Measurements from ENCODE around the gene B2M. TPM values are rescaled to one million over a fixed set of nuclear protein-coding genes. Genes with fewer than 3 reads are reported as not detected.

Gene B2M
- total and polyA plus RNA-seq, 10 of the 15 experiments (the other 5 are each of a cell fraction or from before 2014, with no cell fraction given): 2,901 to 22,794 (median 8,374) TPM

GRCh38 chr15:44735482-44736180 lies 24.3 kb downstream of the B2M start (continued):
- TF ChIP-seq BHLHE40 (IDR thresholded peaks at IDR 0.05; ENCODE audit: borderline replicate concordance in 1 of 2, low read depth in 2 of 2, low read length in 1 of 2) (0 out of 4 replicates have a peak, but pooled peaks of 1 of the 2 experiments have one; percentile 12), MLLT1 (IDR thresholded peaks at IDR 0.05) (peak; percentile 68; the same call in 1 of the 2 replicates), IKZF2 (IDR thresholded peaks at IDR 0.05) (peak; percentile 93 to 94)

GRCh38 chr15:44736181-44736765 lies 25.0 kb downstream of the B2M start, which contains the start of gene TRIM69:
Gene TRIM69 (plus strand): TSS chr15:44736528. CDS start chr15:44736705, 177 bp downstream.
- no peak for TF ChIP-seq MLLT1 (IDR thresholded peaks at IDR 0.05)
- no peak for TF ChIP-seq SMAD1 (IDR thresholded peaks at IDR 0.05; ENCODE audit: low read depth, partially characterized antibody)
- 0 out of 3 replicates have a peak, but pooled peaks have one; percentile 8 for TF ChIP-seq POU2F2 (IDR thresholded peaks at IDR 0.05; ENCODE audit: borderline replicate concordance, low read depth, low read length)
- TF ChIP-seq SMARCA5 (IDR thresholded peaks at IDR 0.05): no peak
- TF ChIP-seq IRF3 (IDR thresholded peaks at IDR 0.05): no peak
- TF ChIP-seq SMC3 (IDR thresholded peaks at IDR 0.05; ENCODE audit: borderline replicate concordance, low read length): no peak
- 0 out of 2 replicates have a peak, but pooled peaks have one; percentile 18 for TF ChIP-seq TAF1 (IDR thresholded peaks at IDR 0.05; ENCODE audit: borderline replicate concordance, low read depth, low read length)
- TF ChIP-seq CREB1 (IDR thresholded peaks at IDR 0.05; ENCODE audit: low read depth): peak; percentile 41; the same call in 1 of the 2 replicates
- no peak for TF ChIP-seq SKIL (IDR thresholded peaks at IDR 0.05; ENCODE audit: low read depth, poor library complexity, severe bottlenecking)
- peak within 1 kb of the TSS; percentile 61 for H3K4me2 ChIP-seq (ENCODE audit: control insufficient read depth, insufficient read depth)
- DNase-seq (ENCODE audit: low read depth, low spot score): no peak
- ChIA-PET RAD21 (ENCODE audit: unreplicated experiment) (interaction anchor here (0.6 to 19.7 kb wide), 24 partner anchors 8 to 446 kb away, joined by 3 to 680 read pairs (median 9); partner anchors contain the start of genes B2M, PATL2 and SPG11), SMC1A (ENCODE audit: uncharacterized antibody, unreplicated experiment) (interaction anchor here (0.6 to 16.1 kb wide), 36 partner anchors 9 to 832 kb away, joined by 3 to 637 read pairs (median 4); partner anchors contain the start of genes B2M, EIF3J, PATL2 and SPG11), POLR2A (interaction anchor here (0.5 to 13.7 kb wide), 14 partner anchors 19 to 591 kb away, joined by 3 to 718 read pairs (median 6); partner anchors contain the start of genes B2M, PATL2 and SPG11), CTCF (interaction anchor here (0.7 to 9.8 kb wide), 34 partner anchors 8 to 631 kb away, joined by 3 to 454 read pairs (median 5); partner anchors contain the start of genes B2M, PATL2 and SPG11)
- peak within 1 kb of the TSS; percentile 80 for H3K9ac ChIP-seq (ENCODE audit: control insufficient read depth, insufficient read depth, low read length)
- H3K79me2 ChIP-seq (ENCODE audit: control insufficient read depth, insufficient read depth, low read length): peaks cover 66% of the 10 kb centered on the region
- no peaks in the 10 kb centered on the region for H3K27me3 ChIP-seq (replicated peaks in 1 of 2; ENCODE audit: control insufficient read depth in 2 of 2, insufficient read depth in 2 of 2, low read length in 1 of 2)
- peak within 1 kb of the TSS; percentile 73 for H3K4me3 ChIP-seq
- in situ Hi-C loops (cut with MboI): loop anchor here (5.0 kb wide), 1 partner anchor 144 kb away; no protein-coding TSS in a partner anchor
- H3K27ac ChIP-seq (ENCODE audit: control insufficient read depth, insufficient read depth): peak within 1 kb of the TSS; percentile 81
- FAIRE-seq: no peak
- peak; percentile 49 for ATAC-seq
- peak within 1 kb of the TSS; percentile 53 for H2AFZ ChIP-seq (ENCODE audit: control insufficient read depth, low read depth, low read length)
- no peaks in the 10 kb centered on the region for H4K20me1 ChIP-seq (ENCODE audit: control insufficient read depth, insufficient read depth)
- peaks cover 0 to 12% of the 10 kb centered on the region in 2 experiments; a peak in 3 of 4 replicates for H3K36me3 ChIP-seq (ENCODE audit: control insufficient read depth in 2 of 2, insufficient read depth in 2 of 2, low read length in 1 of 2)
- 2% methylated on average over 3 of the region's 3 CpGs for WGBS (ENCODE audit: insufficient coverage, insufficient replicate concordance, low lambda C conversion rate, missing lambda C conversion rate)
- H3K4me1 ChIP-seq (ENCODE audit: control insufficient read depth, insufficient read depth, low read length): peaks cover 33% of the 10 kb centered on the region
- intact Hi-C loops (cut with micrococcal nuclease; ENCODE audit: unreplicated experiment): loop anchor here (2.0 to 5.0 kb wide), 2 partner anchors 73 to 144 kb away; partner anchors contain the start of gene SPG11
- TSS peak; percentile 59 for BruUV-seq (replicated peaks)
- H3K9me3 ChIP-seq (replicated peaks; ENCODE audit: control insufficient read depth, insufficient read depth, low read length): no peaks in the 10 kb centered on the region
